ENCODE data around the gene METTL22.
"Not testable (repeated sequence)": the region's sequence is repeated elsewhere in the genome, so short reads cannot be mapped to it uniquely, and the experiment has no call there.

The METTL22 gene

DNA sequence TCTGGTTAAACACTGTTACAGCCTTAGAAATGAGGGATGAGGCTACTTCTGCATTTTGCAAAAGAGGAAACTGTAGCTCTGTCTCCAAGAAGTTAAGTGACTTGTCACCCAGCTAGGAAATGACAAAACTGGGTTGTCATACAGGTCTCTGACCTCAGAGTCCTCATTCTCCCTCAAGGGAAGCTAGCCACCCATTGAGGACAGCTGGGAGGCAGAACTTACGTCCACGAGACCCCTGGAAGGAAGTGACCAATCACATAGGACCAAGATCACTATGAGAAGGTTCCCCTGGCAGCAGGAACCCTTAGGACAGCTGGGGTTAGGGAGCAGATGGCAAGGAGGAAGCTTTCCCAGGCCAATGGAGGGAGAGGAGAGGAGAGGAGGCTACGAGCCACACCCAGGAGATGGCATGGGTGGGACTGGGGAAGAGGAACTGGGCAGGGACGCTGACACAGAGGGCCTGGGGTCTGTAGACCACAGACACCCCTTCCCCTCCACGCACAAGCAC lies 11.2 kb downstream of the METTL22 start:
- no peak for DNase-seq

DNA sequence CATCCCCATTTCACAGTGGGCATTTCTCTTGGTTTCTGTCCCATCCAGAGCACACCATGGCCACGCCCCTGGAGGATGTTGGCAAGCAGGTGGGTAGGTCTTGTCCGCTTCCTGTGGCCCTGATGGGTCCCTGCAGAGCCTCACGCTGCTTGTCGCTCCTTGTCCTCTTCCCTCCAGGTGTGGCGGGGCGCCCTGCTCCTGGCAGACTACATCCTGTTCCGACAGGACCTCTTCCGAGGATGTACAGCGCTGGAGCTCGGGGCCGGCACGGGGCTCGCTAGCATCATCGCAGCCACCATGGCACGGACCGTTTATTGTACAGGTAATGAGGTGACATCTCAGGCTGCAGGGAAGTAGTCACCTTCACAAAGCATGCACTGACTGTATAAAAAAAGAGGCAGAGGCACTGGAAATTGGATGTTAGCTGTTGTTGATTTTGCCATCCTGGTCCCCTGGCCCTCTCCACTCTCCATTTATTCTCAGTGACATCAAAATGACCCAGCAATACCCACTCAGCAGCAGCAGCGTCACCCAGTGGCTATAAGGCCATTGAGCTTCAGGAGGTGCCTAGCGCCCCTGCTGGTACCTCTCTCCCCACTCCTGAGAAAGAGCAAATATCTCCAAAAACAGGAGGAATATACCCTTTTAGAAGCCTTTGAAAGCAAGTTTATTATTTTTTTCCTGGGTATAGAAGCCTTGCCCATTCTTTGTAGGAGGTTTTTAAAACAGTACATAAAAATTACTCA lies 13.7 kb downstream of the METTL22 start:
- DNase-seq: no peak

- no peak for DNase-seq
Measured at GRCh38 chr16:8639694-8640093, 18.2 kb downstream of the METTL22 start.

DNA sequence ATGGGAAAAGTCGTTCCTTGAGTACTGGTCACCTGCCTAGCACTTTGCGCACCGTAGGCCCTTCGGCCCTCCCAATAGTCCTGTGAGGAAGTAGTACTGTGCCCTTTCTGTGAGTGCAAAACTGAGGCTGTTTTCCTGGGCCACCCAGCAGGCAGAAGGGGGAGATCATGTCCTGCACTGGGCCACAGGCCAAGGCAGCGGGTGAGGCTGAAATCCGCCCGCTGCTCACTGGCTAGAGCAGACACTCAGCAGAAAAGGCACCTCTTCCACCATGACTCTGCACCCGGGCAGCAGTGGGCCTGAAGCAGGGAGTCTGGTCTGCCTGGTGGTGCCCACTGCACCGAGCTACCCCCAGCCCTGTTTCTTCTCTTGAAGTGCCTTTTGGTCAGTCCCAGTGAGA lies 20.2 kb downstream of the METTL22 start:
- no peak for DNase-seq

GRCh38 chr16:8642146-8642545 lies 20.6 kb downstream of the METTL22 start:
- DNase-seq: no peak

- DNase-seq: no peak
Measured at GRCh38 chr16:8644211-8645140, 23.0 kb downstream of the METTL22 start.

- no peak for DNase-seq
Measured at GRCh38 chr16:8645141-8645521, 23.6 kb downstream of the METTL22 start.

DNA sequence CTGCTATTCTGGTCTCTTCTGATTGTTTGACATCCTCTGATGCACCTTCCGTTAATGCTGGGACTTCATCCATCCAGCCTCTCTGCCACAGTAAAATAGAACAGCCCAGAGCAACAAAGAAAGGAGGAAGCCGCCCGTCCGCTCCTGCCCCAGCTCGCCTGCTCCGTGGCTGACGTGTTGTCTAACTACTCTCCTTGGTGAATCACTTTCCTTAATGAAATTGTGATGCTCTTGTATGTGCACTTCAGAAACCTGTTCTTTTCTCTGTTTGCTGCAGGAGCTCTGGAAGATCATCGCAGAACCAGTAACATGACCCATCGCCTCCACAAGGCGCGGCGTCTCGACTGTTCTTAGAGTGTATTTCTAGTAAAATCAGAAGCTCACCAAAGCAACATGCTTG lies 24.3 kb downstream of the METTL22 start:
- no peak for DNase-seq

GRCh38 chr16:8646326-8647053 lies 25.0 kb downstream of the METTL22 start:
- DNase-seq: no peak

DNA sequence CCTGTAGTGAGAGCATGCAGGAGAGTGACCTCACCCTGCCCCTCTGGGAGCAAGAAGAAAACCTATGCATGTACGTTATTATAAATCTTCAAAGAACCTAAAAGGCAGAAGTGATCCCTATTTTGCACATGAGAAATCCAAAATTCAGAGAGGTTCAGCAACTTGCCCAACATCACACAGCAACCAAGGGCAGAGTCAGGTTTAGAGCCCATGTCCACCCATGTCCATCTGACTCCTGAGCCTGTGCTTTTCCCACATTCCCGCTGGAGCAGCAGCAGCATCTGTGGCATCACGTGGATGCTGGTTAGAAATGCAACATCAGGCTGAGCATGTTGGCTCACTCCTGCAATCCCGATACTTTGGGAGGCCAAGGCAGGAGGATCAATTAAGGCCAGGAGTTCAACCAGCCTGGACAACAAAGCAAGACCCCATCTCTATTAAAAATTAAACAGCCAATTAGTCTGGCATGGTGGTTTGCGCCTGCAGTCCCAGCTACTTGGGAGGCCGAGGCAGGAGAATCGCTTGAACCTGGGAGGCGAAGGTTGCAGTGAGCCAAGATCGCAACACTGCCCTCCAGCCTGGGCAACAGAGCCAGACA lies 26.3 kb downstream of the METTL22 start:
- DNase-seq: no peak

- no peak for DNase-seq
Measured at GRCh38 chr16:8648877-8649276, 27.4 kb downstream of the METTL22 start.

GRCh38 chr16:8649829-8650554 lies 28.5 kb downstream of the METTL22 start:
- DNase-seq: no peak

DNA sequence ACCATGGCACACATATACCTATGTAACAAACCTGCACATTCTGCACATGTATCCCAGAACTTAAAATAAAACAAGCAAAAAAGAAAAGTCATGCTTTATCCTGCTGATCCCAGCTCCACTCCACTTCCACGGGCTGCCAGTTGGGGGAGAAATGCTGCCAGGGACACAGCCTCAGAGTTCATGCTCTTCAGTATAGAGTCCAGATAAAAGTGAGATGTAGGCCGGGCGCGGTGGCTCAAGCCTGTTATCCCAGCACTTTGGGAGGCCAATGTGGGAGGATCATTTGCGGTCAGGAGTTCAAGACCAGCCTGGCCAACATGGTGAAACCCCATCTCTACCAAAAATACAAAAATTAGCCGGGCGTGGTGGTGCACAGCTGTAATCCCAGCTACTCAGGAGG lies 30.5 kb downstream of the METTL22 start:
- not testable (repeated sequence) for DNase-seq

DNA sequence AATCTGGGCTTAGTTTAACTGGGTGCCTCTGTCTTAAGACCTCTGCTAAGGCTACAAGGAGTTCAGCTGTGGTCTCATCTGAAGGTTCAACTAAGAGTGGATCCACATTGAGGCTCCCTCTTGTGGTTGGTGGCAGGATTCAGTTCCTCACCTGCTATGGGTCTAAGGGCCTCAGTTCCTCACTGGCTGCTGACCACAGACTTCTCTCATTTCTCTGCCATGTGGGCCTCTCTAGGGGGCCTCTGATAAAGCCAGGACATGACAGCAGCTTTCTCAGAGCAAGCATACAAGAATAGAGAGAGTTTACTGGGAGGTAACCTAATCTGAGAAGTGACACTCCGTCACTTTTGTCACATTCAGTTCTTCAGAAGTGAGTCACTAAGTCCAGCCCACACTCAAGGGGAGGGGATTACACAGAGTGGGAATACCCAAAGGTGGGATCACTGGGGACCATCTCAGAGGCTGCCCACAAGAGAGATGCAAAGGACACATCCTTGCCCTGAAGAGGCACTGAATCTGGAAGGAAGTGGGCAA lies 33.8 kb downstream of the METTL22 start:
- peak; percentile 67 for DNase-seq

DNA sequence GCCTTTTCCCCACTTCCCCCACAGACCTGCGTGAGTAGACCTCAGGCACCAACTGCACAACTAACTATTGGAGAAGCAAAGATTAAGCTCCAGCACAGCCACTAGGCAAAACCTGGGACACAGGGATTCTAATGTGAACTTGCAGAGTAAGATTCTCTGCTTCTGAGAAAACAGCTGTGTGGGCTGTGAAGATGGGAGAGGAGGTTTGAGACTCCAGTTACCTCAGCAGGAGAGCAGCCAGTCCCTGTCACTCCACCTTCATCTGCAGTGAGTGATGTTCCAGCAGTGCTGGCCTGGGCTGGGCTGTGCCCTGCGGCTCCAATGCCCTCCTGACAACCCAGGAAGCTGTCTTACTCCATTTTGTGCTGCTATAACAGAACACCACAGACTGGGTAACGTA lies 34.9 kb downstream of the METTL22 start:
- no peak for DNase-seq

GRCh38 chr16:8660841-8661301 lies 39.4 kb downstream of the METTL22 start:
- DNase-seq: peak; percentile 72

DNA sequence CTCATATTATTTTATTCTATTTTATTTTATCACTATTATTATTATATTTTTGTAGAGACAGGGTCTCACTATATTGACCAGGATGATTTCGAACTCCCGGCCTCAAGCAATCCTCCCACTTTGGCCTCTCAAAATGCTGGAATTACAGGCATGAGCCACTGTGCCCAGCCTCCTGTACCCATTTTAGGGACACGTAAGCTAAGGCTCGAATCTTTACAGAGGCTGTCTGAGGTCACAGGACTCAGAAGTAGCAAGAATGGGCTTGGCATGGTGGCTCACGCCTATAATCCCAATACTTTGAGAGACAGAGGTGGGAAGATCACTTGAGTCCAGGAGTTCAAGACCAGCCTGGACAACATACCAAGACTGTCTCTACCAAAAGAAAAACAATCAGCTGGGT lies 40.2 kb downstream of the METTL22 start:
- DNase-seq: no peak

- DNase-seq: no peak
Measured at GRCh38 chr16:8663192-8664089, 41.9 kb downstream of the METTL22 start.

DNA sequence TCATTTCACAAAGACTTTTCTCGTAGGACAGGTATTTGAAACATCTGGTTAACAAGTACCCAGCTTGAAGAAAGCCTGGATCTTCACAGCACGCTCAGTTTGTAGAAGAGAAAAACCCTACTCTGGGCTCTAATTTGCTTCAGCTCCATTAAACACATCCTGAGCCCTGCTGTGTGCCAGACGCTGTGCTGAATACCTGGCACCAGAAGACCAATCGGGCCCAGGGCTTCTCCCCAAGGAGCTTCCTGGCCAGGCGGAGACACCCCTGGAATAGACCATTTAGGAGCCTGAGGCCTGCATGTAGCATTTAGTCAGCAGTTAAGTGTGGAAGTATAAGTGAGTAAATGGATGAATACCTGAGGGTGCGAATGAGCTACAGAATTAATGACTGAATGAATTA lies 44.0 kb downstream of the METTL22 start:
- no peak for DNase-seq

GRCh38 chr16:8667492-8667891 lies 46.0 kb downstream of the METTL22 start:
- no peak for DNase-seq

DNA sequence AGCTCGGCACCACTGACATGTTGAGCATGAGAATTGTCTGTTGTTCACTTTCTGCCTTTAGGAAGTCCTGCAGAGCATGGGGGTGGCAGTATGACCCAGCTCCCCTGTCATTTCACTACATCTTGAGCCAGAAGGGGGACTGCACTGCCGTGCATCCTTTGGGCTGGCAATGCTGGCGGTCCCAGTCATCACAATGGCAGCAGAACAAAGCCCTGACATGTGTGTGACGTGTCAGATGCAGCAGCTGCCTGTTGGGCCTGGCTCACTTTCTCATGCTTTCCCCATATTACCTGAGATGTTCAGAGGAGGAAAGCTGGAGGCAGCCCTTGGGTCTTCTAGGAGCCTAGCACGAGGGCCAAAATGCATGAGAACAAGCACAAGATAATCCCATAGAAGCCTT lies 46.6 kb downstream of the METTL22 start:
- no peak for DNase-seq

Data from stimulated activated CD8-positive, alpha-beta memory T cell treated with anti-CD3 and anti-CD28 coated beads, Interleukin-4, amount 100 ng/mL, for 48 hours (primary cell).